T-helper 2 cell treated with Interferon-gamma antibody and Interleukin-4, amounts not matched to agents 100 ng/mL and 5 ng/mL, for 36 hours (primary cell): ENCODE data around the gene ZBTB7B. TPM values are rescaled to one million over a fixed set of nuclear protein-coding genes. Genes with fewer than 3 reads are reported as not detected.

Experiments
- intact Hi-C: fragments of 100-400 bp; cut with micrococcal nuclease; formaldehyde crosslinking; loops from one replicate; pipeline ENCODE4 v1.15.1; 2023
- total RNA-seq: library from RNA; stranded (reverse); gene quantifications from 2 replicates; pipeline ENCODE4 v1.2.3, GENCODE V29; 2022

ZBTB7B gene
- total RNA-seq, 1 donor from 2014 or later, result 129 TPM

DNA sequence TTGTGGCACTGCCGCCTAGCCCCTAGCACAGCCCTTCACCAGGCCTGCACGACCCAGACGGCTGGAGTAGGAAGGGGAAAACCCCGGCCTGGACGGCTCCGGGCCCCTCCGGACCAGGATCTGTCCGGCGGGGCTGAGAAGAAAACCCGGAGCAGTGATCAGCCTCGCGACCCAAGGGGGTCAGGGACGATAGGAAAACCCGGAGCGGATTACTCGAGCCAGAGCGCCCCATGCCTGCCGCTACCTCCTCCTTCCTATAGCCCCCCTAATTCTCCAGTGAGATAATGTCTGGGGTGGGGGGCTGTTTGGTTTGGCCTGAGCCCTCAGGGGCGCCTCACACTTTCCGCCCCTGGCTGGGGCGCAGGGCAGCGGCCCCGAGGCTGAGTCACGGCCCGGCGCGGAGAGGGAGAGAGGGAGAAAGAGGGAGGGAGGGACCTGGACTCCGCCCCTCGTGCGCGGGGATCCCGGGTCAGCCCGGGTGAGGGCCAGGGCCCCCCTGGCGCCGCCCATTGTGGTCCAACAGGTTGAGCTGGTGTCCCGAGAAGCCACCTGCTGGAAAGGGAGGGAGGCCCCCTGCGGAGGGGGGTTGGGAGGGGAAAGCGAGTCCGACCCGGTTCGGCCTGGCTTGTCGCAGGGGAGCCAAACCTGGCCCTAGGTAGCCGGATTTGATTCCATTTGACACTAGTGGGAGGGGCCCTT lies 1.7 kb upstream of the ZBTB7B start:
- intact Hi-C loops, result loop anchor here (1.0 to 5.0 kb wide), 4 partner anchors 18 to 1501 kb away; partner anchors contain the start of genes FLAD1 and MEF2D

DNA sequence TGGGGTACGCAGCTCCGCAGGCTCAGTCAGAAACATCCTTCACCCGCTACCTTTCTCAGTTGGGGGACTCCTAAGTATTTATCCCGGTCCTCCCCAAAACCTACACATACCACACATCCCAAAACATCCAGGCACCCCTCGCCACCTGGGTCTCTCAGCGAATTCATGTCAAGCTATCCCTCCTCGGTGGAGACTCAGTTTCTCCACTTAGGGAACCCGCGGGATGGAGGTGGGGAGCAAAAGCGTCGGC lies 1.3 kb upstream of the ZBTB7B start:
- intact Hi-C loops, result loop anchor here (1.0 to 5.0 kb wide), 4 partner anchors 18 to 1501 kb away; partner anchors contain the start of genes FLAD1 and MEF2D

DNA sequence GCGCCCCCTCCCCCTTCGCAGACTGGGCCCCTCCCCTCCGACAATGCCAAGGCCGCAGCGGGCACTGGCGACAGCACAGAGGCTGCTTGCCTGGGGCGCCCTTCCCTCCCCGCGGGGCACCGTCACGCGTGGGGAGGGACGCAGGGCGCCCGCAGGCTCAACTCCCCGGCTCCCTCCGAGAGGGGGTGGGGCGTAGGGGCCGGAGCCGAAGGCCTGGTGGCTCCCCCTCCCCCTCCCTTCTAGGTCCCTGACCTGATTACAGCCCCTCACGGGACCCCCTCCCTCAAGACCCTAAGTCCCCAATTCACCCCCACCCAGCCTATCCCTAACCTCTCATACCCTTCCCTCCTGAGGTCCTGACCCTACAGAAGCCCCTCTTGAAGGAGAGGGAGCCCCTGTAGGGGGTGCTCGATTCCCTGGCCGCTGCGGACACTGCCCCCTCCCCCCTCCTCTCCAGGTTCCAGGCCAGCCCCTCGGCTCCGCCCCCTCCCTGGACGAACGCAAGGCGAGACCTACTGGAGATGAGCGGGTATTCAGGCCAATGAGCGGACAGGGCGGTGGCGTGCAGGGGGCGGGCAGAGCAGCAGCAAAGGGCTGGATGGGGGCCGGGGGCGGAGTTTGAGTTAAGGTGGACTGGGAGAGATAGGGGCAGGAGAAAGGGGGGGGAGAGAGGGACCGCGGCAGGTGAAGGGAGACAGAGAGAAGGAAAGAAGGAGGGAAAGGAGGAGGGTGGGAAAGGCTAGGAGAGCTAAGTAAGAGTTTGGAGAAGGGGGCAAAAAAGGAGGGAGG lies 733 bp upstream of the ZBTB7B start:
- intact Hi-C loops, result loop anchor here (1.0 to 5.0 kb wide), 7 partner anchors 19 to 1500 kb away; partner anchors contain the start of genes CKS1B, EFNA4, FLAD1 and MEF2D

DNA sequence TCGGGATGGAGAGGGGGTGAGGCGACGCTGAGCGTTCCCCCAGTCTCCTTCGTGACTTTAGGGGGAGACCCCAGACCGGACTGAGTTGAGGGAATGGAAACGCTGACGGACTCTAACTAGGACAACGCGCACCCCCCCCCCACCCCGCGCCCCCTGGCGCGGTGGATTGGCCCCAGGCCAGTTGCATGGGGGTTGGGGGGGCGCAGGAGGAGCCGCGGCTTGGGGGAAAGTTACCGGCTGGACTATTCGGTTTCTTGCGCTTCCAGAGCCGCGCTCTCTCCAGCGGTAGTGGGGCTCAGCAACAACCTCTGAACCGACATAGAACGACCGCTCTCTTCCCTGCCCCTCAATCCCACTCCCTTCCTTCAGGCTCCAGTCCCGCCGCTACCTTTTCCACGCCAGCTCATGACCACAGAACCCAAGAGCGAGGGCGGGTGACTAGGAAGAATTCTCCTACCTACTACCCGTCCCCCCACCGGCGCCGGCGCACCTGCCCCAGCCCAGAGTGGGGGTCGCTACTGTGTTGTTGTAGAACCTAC lies 694 bp downstream of the ZBTB7B start:
- intact Hi-C loops, result loop anchor here (2.0 to 5.0 kb wide), 2 partner anchors 82 to 1499 kb away; partner anchors contain the start of gene MEF2D

DNA sequence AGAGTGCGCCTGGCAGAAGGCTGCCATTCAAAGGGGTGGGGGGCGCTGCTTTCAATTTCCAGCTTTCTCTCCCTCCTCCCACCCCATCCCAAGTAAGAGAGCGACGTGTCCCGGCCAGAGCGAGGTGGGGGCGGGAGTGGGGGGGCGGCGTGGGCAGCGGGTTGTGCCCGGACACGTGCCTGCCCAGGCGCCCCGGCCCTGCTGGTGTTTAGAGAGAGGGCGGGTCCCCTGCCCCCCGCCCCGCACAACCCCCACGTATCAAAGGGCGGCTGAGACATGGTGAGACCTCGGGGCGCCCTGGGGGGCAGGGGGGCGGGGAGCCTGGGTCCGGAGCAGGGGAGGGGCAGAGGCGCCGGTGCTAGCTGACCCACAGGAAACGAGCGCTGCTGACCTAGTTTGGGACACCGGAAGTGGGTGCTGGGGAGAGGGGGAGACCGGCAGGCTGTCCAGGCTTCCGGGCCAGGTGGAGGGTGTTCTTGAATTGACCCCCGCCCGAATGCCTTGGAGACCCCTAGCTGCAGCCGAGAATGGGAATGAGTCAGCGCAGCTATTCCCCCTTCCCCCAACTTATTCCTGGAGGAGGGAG lies 1.3 kb downstream of the ZBTB7B start:
- intact Hi-C loops, result loop anchor here (2.0 to 5.0 kb wide), 2 partner anchors 81 to 1498 kb away; partner anchors contain the start of gene MEF2D

DNA sequence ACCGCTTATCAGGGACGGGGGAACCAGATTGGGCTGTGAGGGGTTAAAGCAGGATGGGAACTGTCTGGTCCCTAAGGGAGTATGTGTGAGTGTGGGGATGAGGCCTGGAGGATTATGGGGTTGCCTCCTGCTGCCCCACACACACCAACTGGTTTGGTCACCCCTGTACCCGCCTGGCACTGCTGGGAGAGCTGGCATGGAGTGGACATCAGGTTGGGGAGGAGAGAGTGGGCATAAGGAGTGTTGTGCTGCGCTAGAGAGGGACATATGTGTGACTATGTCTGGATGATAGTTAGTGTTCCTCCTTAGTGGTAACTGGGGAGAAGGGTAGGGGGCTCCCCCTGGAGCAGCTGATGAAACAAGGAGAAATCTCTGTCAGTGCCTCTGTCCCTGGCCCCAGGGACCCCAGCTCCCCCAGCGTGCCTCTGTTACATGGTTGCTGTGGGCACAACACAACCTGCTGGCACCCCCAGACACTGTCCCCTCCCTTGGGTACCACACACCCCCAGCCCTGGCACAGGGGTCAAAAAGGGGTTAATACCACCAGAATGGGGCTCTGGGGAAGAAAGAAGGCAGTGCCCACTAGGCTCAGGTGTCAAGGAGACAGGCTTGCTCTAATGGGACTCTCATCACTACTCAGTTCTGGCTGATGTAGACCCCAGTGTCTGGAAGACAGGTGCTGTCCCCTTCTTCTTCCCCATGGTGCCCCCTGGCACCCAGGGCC lies 1.9 kb downstream of the ZBTB7B start:
- intact Hi-C loops, result loop anchor here (5.0 kb wide), 1 partner anchor 1498 kb away; the partner anchor contains the start of gene MEF2D

DNA sequence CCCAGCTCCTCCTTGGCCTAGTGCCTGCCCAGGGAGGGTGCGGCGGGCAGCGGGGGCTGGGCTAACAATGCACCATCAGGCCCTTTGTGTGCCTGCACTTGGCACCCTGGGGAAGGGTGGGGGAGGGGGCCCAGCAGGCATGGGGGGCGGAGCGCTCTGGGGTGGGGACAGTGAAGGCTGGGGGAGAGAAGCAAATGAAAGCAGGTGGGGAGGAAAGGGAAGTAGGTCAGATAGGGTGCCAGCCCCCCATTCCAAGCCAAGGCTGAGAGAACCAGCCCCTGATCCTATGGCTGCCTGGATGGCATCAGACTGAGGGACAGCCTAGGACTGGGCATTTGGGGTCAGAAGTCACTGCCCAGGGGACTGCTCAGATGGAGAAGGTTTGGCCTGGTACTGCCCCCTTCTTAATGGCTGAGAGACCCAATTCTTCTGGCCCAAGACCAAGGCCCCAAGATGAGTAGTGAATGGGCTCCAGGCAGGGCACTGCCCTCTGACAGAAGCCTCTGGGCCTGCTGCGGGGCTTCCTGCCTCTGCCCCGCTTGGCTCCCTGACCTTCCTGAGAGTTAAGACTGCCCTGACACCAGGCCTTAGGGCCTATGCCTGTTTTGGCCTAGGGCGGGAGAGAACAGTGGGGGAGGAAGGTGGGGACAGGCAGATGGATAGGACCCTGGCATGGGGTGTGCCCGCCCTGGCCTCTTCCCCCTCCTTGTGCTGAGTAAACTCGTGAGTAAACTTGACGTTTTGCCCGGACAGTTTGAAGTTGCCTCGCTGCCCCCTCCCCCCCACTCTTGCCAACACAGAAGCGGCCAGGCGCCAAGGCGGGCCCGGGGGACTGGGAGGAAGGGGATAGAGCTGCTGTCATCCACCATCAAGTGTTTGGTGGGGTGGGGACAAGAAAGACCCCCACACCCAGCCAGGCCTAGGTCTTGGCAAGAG lies 2.7 kb downstream of the ZBTB7B start:
- intact Hi-C loops, result no loop called here

DNA sequence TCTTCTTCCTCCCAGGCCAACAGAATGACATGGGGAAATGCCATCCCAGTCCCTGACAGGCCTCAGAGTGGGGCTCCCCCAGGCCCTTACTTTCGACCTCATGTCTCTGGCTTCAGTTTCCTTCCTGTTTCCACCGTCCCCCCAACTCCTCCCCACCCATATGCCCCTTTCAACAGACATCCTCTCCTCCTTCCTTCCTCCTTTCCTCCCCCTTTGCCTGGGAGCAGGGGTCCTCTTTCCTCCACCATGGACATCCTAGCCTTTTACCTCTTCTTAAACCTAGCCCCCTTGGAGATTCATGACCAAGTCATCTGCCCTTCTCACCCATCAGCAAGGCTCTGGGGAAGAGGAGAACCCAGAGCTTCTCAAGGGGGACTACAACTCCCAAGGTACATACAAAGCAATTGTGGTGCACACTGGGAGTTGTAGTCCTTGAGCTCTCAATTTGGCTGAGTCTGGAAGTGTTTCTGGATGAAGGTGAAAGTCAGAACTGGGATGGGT lies 4.0 kb downstream of the ZBTB7B start:
- intact Hi-C loops, result no loop called here

DNA sequence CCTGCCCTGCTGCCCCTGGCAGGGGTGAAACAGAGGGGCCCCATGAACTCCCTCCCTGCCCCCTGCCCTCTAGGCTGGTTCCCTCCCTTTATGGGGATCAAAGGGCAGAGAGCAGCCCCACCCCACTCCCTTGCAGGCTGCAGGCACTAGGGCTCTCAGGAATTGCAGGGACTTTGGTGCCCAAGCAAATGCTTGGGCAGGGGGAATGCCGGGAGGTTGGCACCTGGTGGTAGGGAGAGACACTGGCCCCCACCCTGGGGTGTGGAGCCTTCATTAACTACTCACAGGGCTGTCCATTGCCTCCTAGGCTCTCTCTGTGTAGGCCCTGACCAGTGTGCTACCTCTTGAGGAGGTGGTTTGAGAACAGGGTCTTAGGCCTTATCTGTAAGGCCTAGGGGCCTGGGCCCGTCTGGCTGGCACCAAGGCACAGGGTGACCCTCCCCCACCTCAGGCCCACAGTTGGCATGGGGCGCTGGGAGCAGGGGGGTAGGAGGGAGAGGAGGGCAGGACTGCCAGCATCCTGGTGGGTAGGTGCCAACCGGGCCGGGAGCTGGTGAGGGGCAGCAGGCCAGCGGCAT lies 4.7 kb downstream of the ZBTB7B start:
- intact Hi-C loops, result no loop called here

DNA sequence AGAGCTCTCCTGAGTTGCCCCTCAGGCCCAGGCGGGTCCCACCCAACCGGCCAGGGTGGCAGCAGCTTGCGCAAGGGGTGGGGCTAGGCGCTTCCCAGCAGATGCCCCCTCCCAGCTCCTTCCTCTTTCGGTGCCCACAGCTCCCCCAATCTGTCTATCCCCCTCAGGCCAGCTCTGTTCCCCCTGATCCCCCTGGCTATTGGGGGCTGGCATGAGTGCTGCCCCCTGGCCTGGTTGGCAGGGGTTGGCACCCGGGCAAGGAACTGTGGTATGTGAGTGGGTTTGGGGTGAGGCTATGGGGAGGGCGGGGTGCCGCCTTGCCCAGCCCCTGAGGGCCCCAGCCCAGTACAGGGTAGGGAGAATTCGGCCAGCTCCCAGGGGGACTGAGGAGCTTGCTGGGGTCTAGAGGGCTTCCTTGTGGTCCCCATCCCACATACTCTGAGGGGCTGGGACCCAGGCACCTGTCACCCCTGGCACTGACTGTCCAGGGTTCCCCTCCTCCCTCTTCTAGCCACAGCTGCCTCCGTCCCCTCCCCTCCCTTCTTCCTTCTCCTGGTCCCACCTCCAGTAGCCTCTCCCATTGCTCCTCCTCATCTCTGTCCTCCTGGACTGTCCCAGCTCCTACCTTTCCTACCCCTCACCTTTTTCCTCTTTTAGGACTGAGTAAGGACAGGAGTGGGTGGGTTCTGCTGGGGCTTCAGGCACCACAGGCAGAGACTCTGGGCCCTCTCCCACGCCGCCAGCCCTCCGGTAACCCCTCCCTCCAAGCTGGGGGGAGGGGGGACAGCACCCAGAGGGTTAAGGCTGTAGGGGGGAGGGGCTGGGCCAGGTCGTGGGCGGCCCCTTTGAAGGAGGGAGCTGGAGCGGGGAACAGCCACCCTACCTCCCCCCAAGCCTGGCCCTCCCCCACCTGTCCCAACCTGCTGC lies 5.7 kb downstream of the ZBTB7B start:
- intact Hi-C loops, result no loop called here

DNA sequence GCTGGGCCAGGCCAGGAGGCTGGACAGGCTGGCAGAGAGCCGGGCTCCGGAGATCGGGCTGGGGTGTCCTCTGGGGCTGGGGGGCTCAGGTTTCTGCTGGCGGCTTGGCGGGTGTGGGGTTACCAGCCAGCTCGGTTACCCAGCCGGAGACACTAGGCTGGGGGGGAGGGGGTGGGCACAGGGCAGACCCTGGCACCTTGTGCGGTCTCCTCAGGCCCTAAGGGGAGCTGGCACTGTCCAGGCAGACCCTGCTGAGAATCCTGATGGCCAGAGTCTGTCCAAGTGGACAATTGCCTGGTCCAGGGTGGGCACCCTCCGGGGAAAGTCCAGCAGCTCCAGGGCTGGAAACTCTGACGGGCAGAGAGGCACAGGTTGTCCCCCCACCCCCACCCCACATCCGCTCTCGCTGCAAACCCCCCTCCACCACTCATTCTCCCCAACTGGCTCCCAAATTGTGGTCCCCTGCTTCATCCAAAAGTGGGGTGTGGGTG lies 6.7 kb downstream of the ZBTB7B start:
- intact Hi-C loops, result no loop called here

DNA sequence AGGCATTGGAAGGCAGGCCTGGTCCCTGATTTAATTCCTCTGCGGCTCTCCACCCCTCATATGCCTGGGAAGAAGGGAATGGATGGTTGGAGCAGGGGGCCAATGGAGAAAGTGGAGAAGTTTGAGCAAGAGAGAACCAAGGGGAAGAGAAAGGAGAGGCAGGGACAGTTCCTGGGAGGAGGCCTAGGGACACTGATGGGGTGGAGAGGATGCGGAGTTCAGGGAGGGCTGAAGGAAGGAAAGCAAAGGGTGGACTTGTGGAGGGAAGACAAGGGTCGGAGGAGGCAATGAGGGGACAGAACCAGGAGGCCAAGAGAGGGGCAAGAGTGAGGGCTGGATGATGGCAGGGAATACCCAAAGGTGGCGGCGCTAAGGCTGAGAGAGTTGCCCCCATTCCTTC lies 7.1 kb downstream of the ZBTB7B start:
- intact Hi-C loops, result no loop called here

DNA sequence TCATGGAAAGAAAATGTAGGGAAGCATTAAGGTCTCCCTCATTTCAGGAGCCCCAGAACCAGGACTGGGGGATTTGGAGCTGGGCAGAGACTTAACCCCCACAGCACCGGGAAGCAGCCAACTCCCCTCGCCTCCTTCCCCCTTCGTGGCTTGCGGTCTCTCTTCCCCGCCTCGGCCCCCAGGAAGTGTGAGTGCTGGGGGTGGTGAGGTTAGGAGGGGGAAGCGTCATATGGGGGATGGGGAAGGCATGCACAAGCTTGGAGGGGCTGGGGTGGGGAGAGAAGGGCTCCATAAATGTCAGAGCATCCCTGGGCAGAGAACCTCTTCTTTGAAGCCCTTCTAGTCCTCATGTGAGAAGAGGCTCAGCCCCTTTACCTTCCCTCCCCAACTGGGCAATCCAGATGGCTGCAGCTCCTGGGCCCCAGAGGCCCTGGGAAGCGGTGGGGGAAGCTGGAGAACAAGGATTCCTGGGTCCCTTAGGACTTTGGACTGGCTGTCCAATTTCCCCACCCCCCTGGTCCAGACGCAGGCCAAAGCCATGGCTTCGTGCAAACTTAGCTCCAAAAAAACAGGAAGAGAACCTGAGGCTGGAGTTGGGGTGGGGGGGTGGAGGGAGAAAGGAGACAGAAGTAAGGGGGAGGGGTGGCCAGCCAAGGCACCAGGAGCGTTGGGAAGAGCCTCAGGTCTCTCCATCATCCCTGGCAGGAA lies 7.8 kb downstream of the ZBTB7B start:
- intact Hi-C loops, result no loop called here

DNA sequence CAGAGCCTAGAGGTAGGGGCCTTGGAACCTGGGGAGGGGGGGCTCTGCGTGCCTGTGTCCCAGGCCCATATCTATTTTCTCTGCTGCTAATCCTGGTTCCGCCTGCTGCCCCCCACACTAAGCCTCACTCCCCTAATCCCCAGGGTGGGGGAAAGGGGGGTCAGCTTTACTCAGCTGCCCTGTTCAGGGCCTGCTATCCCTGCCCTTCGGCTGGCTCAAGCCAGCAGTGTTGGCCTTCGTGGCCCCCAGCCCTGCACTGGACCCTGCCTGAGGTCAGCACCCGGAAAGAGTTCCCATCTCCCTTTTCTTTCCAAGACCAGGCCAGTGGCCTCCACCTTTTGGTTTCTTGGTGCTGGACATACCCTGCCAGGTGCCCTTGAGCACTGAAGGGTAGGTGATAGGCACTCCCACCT lies 8.4 kb downstream of the ZBTB7B start:
- intact Hi-C loops, result no loop called here

DNA sequence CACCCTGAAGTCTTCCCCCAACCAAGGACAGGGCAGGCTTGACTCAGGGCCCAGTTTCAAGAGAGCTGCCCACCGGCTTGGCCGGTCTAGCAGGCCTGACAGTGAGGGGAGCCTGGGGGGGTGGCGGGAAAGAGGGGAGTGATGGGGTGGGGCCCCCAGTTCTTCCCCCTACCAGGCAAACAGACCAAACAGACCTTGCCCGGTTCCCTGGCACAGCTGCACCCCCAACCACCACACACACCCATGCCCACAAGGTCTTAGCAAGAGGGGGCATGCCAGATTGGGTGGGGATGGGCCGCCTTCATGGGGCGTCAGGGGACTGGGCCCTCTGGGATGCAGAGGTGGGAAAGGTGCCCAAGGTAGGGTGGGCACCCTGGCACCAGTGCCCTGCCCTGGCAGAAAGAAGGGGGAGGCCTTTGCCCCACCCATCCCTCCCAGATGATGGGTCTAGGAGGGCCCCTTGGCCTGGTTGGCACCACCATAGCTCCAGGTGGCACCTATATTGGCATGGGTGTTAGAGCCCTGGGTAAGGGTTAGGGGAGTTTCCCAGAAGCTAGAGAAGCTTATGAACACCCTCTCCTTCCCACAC lies 8.9 kb downstream of the ZBTB7B start:
- intact Hi-C loops, result no loop called here

DNA sequence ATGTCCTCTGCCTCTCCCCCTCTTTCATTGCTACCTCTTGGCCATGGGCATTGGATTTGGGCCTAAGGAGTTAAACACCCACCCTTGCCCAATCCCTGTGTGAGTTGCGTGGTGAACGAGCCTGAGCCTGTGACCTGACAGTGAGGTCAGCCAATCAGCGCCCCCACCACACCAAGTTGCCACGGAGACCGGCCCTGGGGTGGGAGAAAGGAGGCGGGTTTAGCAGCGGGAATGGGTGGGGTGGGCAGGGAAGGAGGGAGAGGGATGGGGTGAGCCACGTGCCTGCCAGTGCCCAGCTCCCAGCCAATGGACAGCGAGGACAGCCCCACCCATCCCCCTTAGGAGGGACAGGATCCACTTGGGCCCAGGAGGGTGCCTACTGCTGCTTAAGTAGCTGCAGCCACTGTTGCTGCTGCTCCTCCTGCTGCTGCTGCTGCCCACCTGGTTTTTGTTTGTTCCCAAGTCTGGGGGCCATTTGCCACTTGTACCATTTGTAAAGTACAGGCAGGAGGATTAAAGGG lies 9.5 kb downstream of the ZBTB7B start:
- intact Hi-C loops, result no loop called here
